Esophagus squamous epithelium (tissue), 5 donors: ENCODE data around the gene PTPRQ. TPM values are rescaled to one million over a fixed set of nuclear protein-coding genes. Genes with fewer than 3 reads are reported as not detected.

Source experiments
- DNase-seq: peaks from one replicate; lab custom pipeline; 2025; lab: John Stamatoyannopoulos, UW
- H3K27ac ChIP-seq, 4 donors: fragments of 200-600 bp; sonication (generic); one replicate each; pipeline ENCODE4 v1.5.1; 2016 to 2019; ENCODE audit warnings: mild to moderate bottlenecking in 1 of 4
- H3K27me3 ChIP-seq, 4 donors: fragments of 200-600 bp; sonication (generic); 1 replicate in 3 of 4; 2 replicates in 1 of 4; pipeline versions ENCODE4 v1.5.1 to v1.6.0; 2017 to 2021; ENCODE audit warnings: antibody characterized with exemption in 1 of 4
- H3K36me3 ChIP-seq, 3 donors: fragments of 200-600 bp; sonication (generic); one replicate each; pipeline ENCODE4 v1.5.1; 2016 to 2019
- H3K4me1 ChIP-seq, 3 donors: fragments of 200-600 bp; sonication (generic); one replicate each; pipeline ENCODE4 v1.5.1; 2017 to 2019
- H3K4me3 ChIP-seq, 4 donors: fragments of 200-600 bp; sonication (generic); 1 replicate in 3 of 4; 2 replicates in 1 of 4; pipeline ENCODE4 v1.5.1; 2016 to 2019; ENCODE audit warnings: mild to moderate bottlenecking in 2 of 4, moderate library complexity in 1 of 4
- H3K9me3 ChIP-seq, 3 donors: fragments of 200-600 bp; sonication (generic); one replicate each; pipeline ENCODE4 v1.5.1; 2016 to 2019
- POLR2A ChIP-seq, 4 donors: fragments of 450-650 bp; IDR thresholded peaks; one replicate each; pipeline ENCODE4 v1.6.1; 2017; ENCODE audit warnings: antibody characterized with exemption in 4 of 4, mild to moderate bottlenecking in 4 of 4, moderate library complexity in 3 of 4
- WGBS, 2 donors: methylation state at CpG; one replicate each; pipeline ENCODE4 v1.1.5; 2018; 5-methylcytosine and 5-hydroxymethylcytosine counted together
- intact Hi-C: fragments of 100-400 bp; cut with DNase I; formaldehyde crosslinking; loops from one replicate; pipeline ENCODE4 v1.15.0; 2022
- total RNA-seq, 4 donors: library from RNA; depleted of rRNA; stranded (reverse); fragments of >200 nt; gene quantifications; one replicate each; pipeline ENCODE4 v1.1.0, GENCODE V29; 2016
- TF ChIP-seq, protein P1 (sequence below), 6 experiments: fragments of 450-650 bp in 4 of 6; fragments of 200-600 bp in 2 of 6; sonication (generic) in 2 of 6; IDR thresholded peaks; one replicate each; pipeline ENCODE4 v1.5.1; 2016 to 2019; ENCODE audit warnings: antibody characterized with exemption in 6 of 6, mild to moderate bottlenecking in 4 of 6, moderate library complexity in 4 of 6
- donor health status: DM: yes; HTN: yes; CAD: no.

Gene PTPRQ
- total RNA-seq, 4 donors from 2014 or later = 0.19 to 0.44 (median 0.31) TPM; not detected in 1

DNA sequence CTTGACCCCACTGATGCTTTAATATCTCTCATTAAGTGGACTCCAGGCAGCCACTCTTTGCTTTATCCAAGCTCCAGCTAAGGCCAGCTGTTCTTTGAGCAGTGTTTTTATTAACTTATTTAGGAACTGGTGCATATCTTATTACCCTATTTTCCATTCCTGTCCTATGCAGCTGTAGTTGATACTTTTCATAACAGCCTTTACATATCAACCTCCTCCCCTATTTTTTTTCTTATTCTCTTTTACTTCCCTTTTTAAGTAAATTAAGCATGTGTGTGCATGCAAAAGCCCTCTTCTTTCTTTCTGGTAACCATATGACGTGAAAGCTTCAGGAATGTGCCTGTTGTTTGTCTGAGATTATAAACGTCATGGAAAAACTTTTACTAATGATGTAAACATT lies 121.2 kb downstream of the PTPRQ start:
- TF ChIP-seq, protein P1, sequence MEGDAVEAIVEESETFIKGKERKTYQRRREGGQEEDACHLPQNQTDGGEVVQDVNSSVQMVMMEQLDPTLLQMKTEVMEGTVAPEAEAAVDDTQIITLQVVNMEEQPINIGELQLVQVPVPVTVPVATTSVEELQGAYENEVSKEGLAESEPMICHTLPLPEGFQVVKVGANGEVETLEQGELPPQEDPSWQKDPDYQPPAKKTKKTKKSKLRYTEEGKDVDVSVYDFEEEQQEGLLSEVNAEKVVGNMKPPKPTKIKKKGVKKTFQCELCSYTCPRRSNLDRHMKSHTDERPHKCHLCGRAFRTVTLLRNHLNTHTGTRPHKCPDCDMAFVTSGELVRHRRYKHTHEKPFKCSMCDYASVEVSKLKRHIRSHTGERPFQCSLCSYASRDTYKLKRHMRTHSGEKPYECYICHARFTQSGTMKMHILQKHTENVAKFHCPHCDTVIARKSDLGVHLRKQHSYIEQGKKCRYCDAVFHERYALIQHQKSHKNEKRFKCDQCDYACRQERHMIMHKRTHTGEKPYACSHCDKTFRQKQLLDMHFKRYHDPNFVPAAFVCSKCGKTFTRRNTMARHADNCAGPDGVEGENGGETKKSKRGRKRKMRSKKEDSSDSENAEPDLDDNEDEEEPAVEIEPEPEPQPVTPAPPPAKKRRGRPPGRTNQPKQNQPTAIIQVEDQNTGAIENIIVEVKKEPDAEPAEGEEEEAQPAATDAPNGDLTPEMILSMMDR (IDR thresholded peaks at IDR 0.05) = no peak
- TF ChIP-seq POLR2A (IDR thresholded peaks at IDR 0.05) = no peak
- no peaks in the 10 kb centered on the region for H3K36me3 ChIP-seq
- no peak overlapping the region for H3K27ac ChIP-seq
- H3K27me3 ChIP-seq = no peaks in the 10 kb centered on the region
- no peak for DNase-seq
- H3K4me3 ChIP-seq = no peak overlapping the region
- 17 to 21% methylated on average over 2 of the region's 2 CpGs for WGBS, 2 donors
- H3K4me1 ChIP-seq = peaks cover 0 to 4% (median 0%) of the 10 kb centered on the region in 3 donors
- H3K9me3 ChIP-seq = no peaks in the 10 kb centered on the region
- intact Hi-C loops = no loop called here

DNA sequence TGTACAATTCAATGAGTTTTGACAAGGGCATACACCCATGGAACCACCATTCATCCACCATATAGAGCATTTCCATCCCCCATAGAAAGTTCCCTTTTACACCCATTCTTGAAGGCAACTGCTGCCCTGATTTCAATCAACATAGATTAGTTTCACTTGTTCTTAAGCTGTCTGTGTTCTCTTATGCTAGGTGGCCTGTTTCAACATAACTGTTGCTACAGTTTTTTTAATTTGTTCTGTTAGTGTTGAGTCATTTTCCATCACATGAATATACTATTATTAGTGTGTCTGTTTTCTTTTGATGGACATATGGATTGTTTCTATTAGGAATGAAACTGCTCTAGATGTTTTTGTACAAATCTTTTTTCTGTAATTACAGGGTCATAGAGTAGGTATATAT lies 123.4 kb downstream of the PTPRQ start:
- H3K27ac ChIP-seq = no peak overlapping the region
- H3K4me1 ChIP-seq = peaks cover 0 to 4% (median 0%) of the 10 kb centered on the region in 3 donors
- H3K36me3 ChIP-seq = no peaks in the 10 kb centered on the region
- no peaks in the 10 kb centered on the region for H3K27me3 ChIP-seq
- H3K9me3 ChIP-seq = no peaks in the 10 kb centered on the region
- no peak overlapping the region for H3K4me3 ChIP-seq
- TF ChIP-seq POLR2A (IDR thresholded peaks at IDR 0.05) = no peak
- TF ChIP-seq, protein P1 (IDR thresholded peaks at IDR 0.05) = no peak
- intact Hi-C loops = no loop called here
- DNase-seq = no peak

DNA sequence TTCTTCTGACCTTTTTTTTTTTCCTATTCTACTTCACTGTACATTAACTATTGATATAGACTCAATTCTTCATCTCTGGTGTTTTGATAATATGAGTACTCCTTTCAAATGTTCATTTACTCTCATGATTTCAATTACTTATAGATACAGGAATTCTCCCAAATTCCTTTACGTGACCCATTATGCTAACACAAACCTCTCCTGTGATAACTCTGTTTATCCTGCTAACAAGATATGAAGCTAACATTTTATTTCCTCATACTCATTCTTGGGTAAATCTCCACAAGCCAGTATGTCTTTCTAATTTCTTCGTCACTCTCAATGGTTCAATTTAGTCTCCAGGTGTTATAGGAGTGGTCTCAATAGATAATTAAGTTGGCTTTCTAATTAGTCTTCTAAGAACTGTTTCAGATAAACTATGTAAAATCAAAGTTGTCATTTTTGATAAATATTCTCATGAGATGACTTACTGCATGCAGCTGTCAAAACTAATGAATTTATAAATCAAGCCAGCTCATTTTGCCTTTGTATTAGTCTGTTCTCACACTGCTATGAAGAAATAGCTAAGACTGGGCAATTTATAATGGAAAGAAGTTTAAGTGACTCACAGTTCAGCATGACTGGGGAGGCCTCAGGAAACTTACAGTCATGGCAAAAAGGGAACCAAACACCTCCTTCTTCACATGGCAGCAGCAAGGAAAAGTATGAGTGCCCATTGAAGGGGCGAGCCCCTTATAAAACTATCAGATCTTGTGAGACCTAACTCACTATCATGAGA lies 132.8 kb downstream of the PTPRQ start:
- H3K27ac ChIP-seq = no peak overlapping the region
- WGBS, 2 donors = 82 to 84% methylated on average over 3 of the region's 3 CpGs
- TF ChIP-seq POLR2A (IDR thresholded peaks at IDR 0.05) = no peak
- TF ChIP-seq, protein P1 (IDR thresholded peaks at IDR 0.05) = no peak
- H3K9me3 ChIP-seq = no peaks in the 10 kb centered on the region
- H3K27me3 ChIP-seq = no peaks in the 10 kb centered on the region
- H3K36me3 ChIP-seq = no peaks in the 10 kb centered on the region
- intact Hi-C loops = no loop called here
- H3K4me3 ChIP-seq = no peak overlapping the region
- H3K4me1 ChIP-seq = no peaks in the 10 kb centered on the region
- no peak for DNase-seq

DNA sequence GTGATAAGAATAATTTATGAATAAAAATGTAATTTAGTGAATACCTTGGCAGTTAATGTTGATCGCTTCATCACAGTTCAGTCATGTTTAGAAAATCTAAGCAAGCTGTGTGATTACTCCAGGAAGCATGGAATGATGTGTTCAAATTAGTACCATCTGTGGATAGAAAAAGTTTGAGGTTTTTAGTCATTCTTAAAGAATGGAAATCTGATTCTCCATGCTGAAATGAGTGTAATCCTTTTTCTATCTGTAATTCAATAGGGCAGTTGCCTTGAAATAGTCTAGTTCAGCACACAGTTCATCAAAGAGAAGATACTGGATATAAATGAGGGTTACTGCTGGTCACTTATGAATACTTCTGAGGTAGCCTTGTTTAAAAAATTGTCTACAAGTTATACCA lies 136.2 kb downstream of the PTPRQ start:
- Histone ChIP-seq H3K4me1 (no peaks in the 10 kb centered on the region), H3K9me3 (no peaks in the 10 kb centered on the region), H3K36me3 (no peaks in the 10 kb centered on the region), H3K27ac (no peak overlapping the region), H3K27me3 (no peaks in the 10 kb centered on the region), H3K4me3 (no peak overlapping the region)
- intact Hi-C loops = no loop called here
- WGBS, 2 donors = 67 to 78% methylated on average over 1 of the region's 1 CpG
- no peak for TF ChIP-seq POLR2A (IDR thresholded peaks at IDR 0.05)
- TF ChIP-seq, protein P1 (IDR thresholded peaks at IDR 0.05) = no peak
- no peak for DNase-seq

DNA sequence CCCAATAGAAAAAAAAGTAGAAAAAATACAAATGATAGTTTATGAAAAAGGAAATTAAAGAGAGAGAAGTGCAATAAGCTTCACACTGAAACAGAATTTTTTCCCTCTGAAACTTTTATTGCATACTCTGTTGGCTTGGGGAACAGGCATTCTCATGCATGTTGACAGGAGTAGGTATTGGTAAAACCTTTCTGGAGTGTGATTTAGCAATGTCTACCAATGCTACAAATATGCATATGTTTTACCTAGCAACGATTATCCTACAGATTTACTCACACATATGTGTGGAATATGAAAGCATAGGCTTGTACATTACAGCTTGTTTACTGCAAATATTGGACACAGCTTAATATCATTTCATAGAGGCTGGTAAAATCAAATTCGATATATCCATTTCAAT lies 137.7 kb downstream of the PTPRQ start:
- Histone ChIP-seq H3K27me3 (no peaks in the 10 kb centered on the region), H3K9me3 (no peaks in the 10 kb centered on the region)

More for the DNA sequence above, 137.7 kb downstream of the PTPRQ start:
- Histone ChIP-seq H3K36me3 (no peaks in the 10 kb centered on the region), H3K4me1 (no peaks in the 10 kb centered on the region), H3K4me3 (no peak overlapping the region), H3K27ac (no peak overlapping the region)
- intact Hi-C loops = no loop called here
- no peak for DNase-seq
- TF ChIP-seq, protein P1 (IDR thresholded peaks at IDR 0.05) = no peak
- no peak for TF ChIP-seq POLR2A (IDR thresholded peaks at IDR 0.05)
- 53 to 70% methylated on average over 2 of the region's 2 CpGs for WGBS, 2 donors
